Ascending aorta (tissue), 2 donors: Measurements from ENCODE around the gene DTX4. TPM values are rescaled to one million over a fixed set of nuclear protein-coding genes. Genes with fewer than 3 reads are reported as not detected.

ENCODE experiments used
- DNase-seq, 2 donors: peaks; one replicate each; pipeline ENCODE4 v3.0.0-alpha.2; 2019; ENCODE audit warnings: low spot score in 2 of 2
- H3K27ac ChIP-seq, 2 donors: fragments of 200-600 bp; sonication (generic); one replicate each; pipeline ENCODE4 v1.5.1; 2016 to 2017; ENCODE audit warnings: mild to moderate bottlenecking in 1 of 2
- H3K27me3 ChIP-seq: fragments of 200-600 bp; sonication (generic); one replicate; pipeline ENCODE4 v1.5.1; 2017
- H3K36me3 ChIP-seq, 2 donors: fragments of 200-600 bp; sonication (generic); one replicate each; pipeline ENCODE4 v1.5.1; 2016
- H3K4me1 ChIP-seq, 2 donors: fragments of 200-600 bp; sonication (generic); one replicate each; pipeline ENCODE4 v1.5.1; 2016 to 2017; ENCODE audit warnings: mild to moderate bottlenecking in 1 of 2
- H3K4me3 ChIP-seq, 2 donors: fragments of 200-600 bp; sonication (generic); one replicate each; pipeline ENCODE4 v1.5.1; 2016 to 2017; ENCODE audit warnings: mild to moderate bottlenecking in 1 of 2
- H3K9me3 ChIP-seq, 2 donors: fragments of 200-600 bp; sonication (generic); one replicate each; pipeline ENCODE4 v1.5.1; 2016
- CTCF ChIP-seq, 3 experiments: fragments of 200-600 bp in 2 of 3; fragments of 450-650 bp in 1 of 3; sonication (generic) in 2 of 3; IDR thresholded peaks; one replicate each; pipeline ENCODE4 v1.5.1; 2016 to 2019; ENCODE audit warnings: antibody characterized with exemption in 3 of 3, mild to moderate bottlenecking in 1 of 3, moderate library complexity in 1 of 3
- intact Hi-C: fragments of 100-400 bp; cut with DNase I; formaldehyde crosslinking; loops from one replicate; pipeline ENCODE4 v1.15.1; 2023
- total RNA-seq: library from RNA; depleted of rRNA; stranded (reverse); fragments of >200 nt; gene quantifications from one replicate; pipeline ENCODE4 v1.1.0, GENCODE V29; 2016

Gene DTX4
- total RNA-seq, 1 donor from 2014 or later: 9.6 TPM

DNA sequence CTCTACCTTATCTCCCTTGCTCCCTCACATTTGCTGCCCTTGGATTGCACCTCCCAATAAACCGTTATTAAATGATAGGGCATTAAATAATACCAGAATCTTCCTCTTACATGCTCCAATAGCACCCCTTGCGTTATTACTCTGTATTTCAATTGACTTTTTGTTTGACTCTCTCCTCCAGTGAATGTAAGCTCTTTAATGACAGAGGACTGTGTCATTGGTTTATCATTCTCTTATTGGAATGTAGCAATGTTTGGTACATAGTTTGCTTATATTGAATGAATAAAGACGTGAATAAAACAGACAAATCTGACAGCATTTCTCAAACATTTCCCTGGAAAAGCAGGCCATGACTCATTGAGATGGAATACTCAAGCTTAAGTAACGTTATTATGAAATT is 49.5 kb downstream of the DTX4 start:
- TF ChIP-seq CTCF (IDR thresholded peaks at IDR 0.05): no peak
- no peaks in the 10 kb centered on the region for H3K36me3 ChIP-seq
- no peak for DNase-seq
- no peaks in the 10 kb centered on the region for H3K4me1 ChIP-seq
- no peak overlapping the region for H3K4me3 ChIP-seq
- intact Hi-C loops: no loop called here
- no peak overlapping the region for H3K27ac ChIP-seq
- no peaks in the 10 kb centered on the region for H3K9me3 ChIP-seq
- H3K27me3 ChIP-seq: no peaks in the 10 kb centered on the region

DNA sequence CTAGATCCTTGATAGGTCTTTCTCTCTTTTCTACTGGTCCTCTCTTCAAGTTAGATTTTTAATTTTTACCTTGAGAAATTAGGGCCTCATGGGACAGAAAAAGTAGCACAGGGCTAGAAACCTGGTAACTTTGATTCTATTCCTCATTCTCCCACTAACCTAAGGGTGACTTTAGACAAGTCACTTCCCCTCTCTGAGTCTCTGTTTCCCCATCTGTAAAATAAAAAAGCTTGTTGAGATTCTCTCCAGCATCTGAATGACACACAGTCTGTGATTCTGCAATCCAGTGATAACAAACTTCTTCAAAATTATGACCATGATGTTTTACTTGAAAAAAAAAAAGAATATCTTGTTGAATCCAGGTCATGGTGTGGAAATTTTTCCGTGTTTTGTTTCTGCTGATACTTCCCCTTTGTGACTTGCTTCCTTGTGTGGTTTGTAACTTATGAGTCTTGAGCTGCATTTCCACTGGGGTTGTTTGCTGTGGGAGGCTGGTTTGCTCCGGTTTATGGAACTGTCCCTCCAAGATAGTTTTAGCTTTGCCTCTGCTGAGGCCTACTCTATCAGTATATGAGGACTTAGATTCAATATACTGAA is 50.6 kb downstream of the DTX4 start:
- Histone ChIP-seq H3K27ac (peak overlapping the region in 1 of 2 donors; percentile 32), H3K4me1 (no peaks in the 10 kb centered on the region), H3K36me3 (no peaks in the 10 kb centered on the region), H3K4me3 (no peak overlapping the region), H3K27me3 (no peaks in the 10 kb centered on the region), H3K9me3 (no peaks in the 10 kb centered on the region)
- intact Hi-C loops: no loop called here
- no peak for DNase-seq
- no peak for TF ChIP-seq CTCF (IDR thresholded peaks at IDR 0.05)

GRCh38 chr11:59223177-59223576 is 51.2 kb downstream of the DTX4 start:
- no peak overlapping the region for H3K4me3 ChIP-seq
- H3K4me1 ChIP-seq: no peaks in the 10 kb centered on the region
- TF ChIP-seq CTCF (IDR thresholded peaks at IDR 0.05): no peak
- H3K36me3 ChIP-seq: no peaks in the 10 kb centered on the region
- H3K27me3 ChIP-seq: no peaks in the 10 kb centered on the region
- no peaks in the 10 kb centered on the region for H3K9me3 ChIP-seq
- H3K27ac ChIP-seq: no peak overlapping the region
- intact Hi-C loops: no loop called here
- no peak for DNase-seq

DNA sequence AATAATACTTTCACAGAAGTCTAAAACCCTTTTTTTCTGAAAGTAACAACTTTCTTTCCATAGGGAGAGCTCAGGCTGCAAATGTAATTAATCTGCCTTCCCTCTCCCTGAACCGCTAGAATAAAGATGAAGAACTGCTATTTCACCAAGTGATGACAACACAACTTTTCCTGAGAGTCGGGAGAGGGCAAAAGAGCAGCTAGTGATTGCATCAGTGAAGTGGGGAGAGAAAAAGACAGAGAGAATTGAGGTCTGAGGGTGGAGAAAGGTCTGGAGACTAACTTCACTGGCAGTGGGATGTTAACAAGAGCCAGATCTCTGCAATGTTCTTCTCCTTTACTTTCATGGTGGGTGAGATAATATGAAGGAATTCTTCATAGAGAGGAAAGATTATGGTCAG is 51.7 kb downstream of the DTX4 start:
- Histone ChIP-seq H3K36me3 (no peaks in the 10 kb centered on the region), H3K27me3 (no peaks in the 10 kb centered on the region), H3K4me3 (no peak overlapping the region), H3K9me3 (no peaks in the 10 kb centered on the region), H3K27ac (no peak overlapping the region), H3K4me1 (no peaks in the 10 kb centered on the region)
- no peak for DNase-seq
- no peak for TF ChIP-seq CTCF (IDR thresholded peaks at IDR 0.05)
- intact Hi-C loops: no loop called here

- Histone ChIP-seq H3K27me3 (no peaks in the 10 kb centered on the region), H3K9me3 (no peaks in the 10 kb centered on the region), H3K4me3 (no peak overlapping the region), H3K4me1 (no peaks in the 10 kb centered on the region), H3K27ac (peak overlapping the region; percentile 11 to 14), H3K36me3 (no peaks in the 10 kb centered on the region)
- no peak for TF ChIP-seq CTCF (IDR thresholded peaks at IDR 0.05)
- no peak for DNase-seq
- intact Hi-C loops: no loop called here
Observed at GRCh38 chr11:59224351-59224928, 52.5 kb downstream of the DTX4 start.
